SK-N-SH treated with all-trans-retinoic acid at 6 μM for 48 hours (cell line): ENCODE results near the gene COL6A3.

ENCODE experiments used
- CREB5 ChIP-seq: fragments of 250-450 bp; sonication (Bioruptor Pico); IDR thresholded peaks from 2 replicates; pipeline ENCODE4 v1.5.1; 2020; ENCODE audit warnings: low read depth, mild to moderate bottlenecking, moderate library complexity
- CSDC2 ChIP-seq: fragments of 250-450 bp; sonication (Bioruptor Pico); IDR thresholded peaks from 2 replicates; pipeline ENCODE4 v1.5.0; 2020; ENCODE audit warnings: mild to moderate bottlenecking, moderate library complexity
- ESRRG ChIP-seq: fragments of 250-450 bp; sonication (Bioruptor Pico); IDR thresholded peaks from 2 replicates; pipeline ENCODE4 v1.6.1; 2021; ENCODE audit warnings: mild to moderate bottlenecking
- PATZ1 ChIP-seq: fragments of 250-450 bp; sonication (Bioruptor Pico); IDR thresholded peaks from 2 replicates; pipeline ENCODE4 v1.8.0; 2020; ENCODE audit warnings: mild to moderate bottlenecking, moderate library complexity, borderline replicate concordance
- RARB ChIP-seq: fragments of 250-450 bp; sonication (Bioruptor Pico); IDR thresholded peaks from 2 replicates; pipeline ENCODE4 v1.8.0; 2021; ENCODE audit warnings: mild to moderate bottlenecking, moderate library complexity
- TOX ChIP-seq: fragments of 250-450 bp; sonication (Bioruptor Pico); IDR thresholded peaks from 2 replicates; pipeline ENCODE4 v1.8.0; 2021; ENCODE audit warnings: mild to moderate bottlenecking, moderate library complexity, borderline replicate concordance

- TF ChIP-seq CSDC2 (no peak), CREB5 (CRISPR knock-in tag) (no peak), TOX (CRISPR knock-in tag) (no peak), PATZ1 (CRISPR knock-in tag) (no peak), RARB (no peak), ESRRG (no peak)
Measured at GRCh38 chr2:237324405-237324831, 89.5 kb downstream of the COL6A3 start.
